CD4-positive, alpha-beta T cell (primary cell): ENCODE data around the gene PRDM16. TPM values are rescaled to one million over a fixed set of nuclear protein-coding genes. Genes with fewer than 3 reads are reported as not detected.

Experiments used
- ATAC-seq: fragments of 200-7000 bp; cut with Tn5 transposase; one replicate; pipeline ENCODE4 v1.10.0; 2022; ENCODE audit warnings: mild to moderate bottlenecking; ENCODE audit not compliant: poor library complexity
- CTCF ChIA-PET: fragments of 350-600 bp; sonication (Branson Sonifier 250); formaldehyde crosslinking; loops from one replicate; lab custom pipeline; 2021; ENCODE audit warnings: antibody characterized with exemption, inconsistent platforms; lab: Charles Lee
- POLR2A ChIA-PET: fragments of 350-600 bp; sonication (Branson Sonifier 250); formaldehyde crosslinking; loops from one replicate; lab custom pipeline; 2021; ENCODE audit warnings: antibody characterized with exemption, inconsistent platforms; lab: Charles Lee
- DNase-seq, 14 experiments: peaks; one replicate each; pipeline ENCODE4 v3.0.0-alpha.2; 2013 to 2020; ENCODE audit warnings: mixed read lengths in 2 of 14
- H3K27ac ChIP-seq, 2 donors: one replicate each; pipeline versions ENCODE4 v1.5.1 to v1.7.0; 2013; ENCODE audit warnings: low read length in 2 of 2, low read depth in 1 of 2, mild to moderate bottlenecking in 1 of 2
- H3K27me3 ChIP-seq, 2 experiments: 1 replicate in 1 of 2; 2 replicates in 1 of 2; pipeline versions ENCODE4 v1.6.1 to v1.7.0; 2013; ENCODE audit warnings: low read length in 2 of 2, control low read depth in 1 of 2, mild to moderate bottlenecking in 1 of 2, moderate library complexity in 1 of 2; ENCODE audit not compliant: insufficient read depth in 2 of 2, control insufficient read depth in 1 of 2
- H3K36me3 ChIP-seq: one replicate; pipeline ENCODE4 v1.6.1; 2013; ENCODE audit warnings: low read length, control low read depth; ENCODE audit not compliant: insufficient read depth
- H3K4me1 ChIP-seq: one replicate; pipeline ENCODE4 v1.6.1; 2013; ENCODE audit warnings: low read length, control low read depth; ENCODE audit not compliant: insufficient read depth
- H3K4me3 ChIP-seq: one replicate; pipeline ENCODE4 v1.5.1; 2013; ENCODE audit warnings: mild to moderate bottlenecking, low read length, moderate library complexity
- H3K9me3 ChIP-seq, 2 experiments: 1 replicate in 1 of 2; 2 replicates in 1 of 2; pipeline versions ENCODE4 v1.6.1 to v1.7.0; 2013; ENCODE audit warnings: low read length in 2 of 2, mild to moderate bottlenecking in 2 of 2, control low read depth in 1 of 2, moderate library complexity in 1 of 2; ENCODE audit not compliant: control insufficient read depth in 1 of 2, insufficient read depth in 1 of 2
- H3K27ac Mint-ChIP-seq: one replicate; pipeline ENCODE4 v1.8.0; 2020; ENCODE audit warnings: mixed read lengths
- H3K27me3 Mint-ChIP-seq: one replicate; pipeline ENCODE4 v1.8.0; 2021; ENCODE audit warnings: mixed read lengths
- H3K36me3 Mint-ChIP-seq: one replicate; pipeline ENCODE4 v1.8.0; 2021; ENCODE audit warnings: low read depth, mixed read lengths
- H3K4me1 Mint-ChIP-seq: one replicate; pipeline ENCODE4 v1.8.0; 2021; ENCODE audit warnings: low read depth, mixed read lengths
- H3K4me3 Mint-ChIP-seq: one replicate; pipeline ENCODE4 v1.8.0; 2020; ENCODE audit warnings: mild to moderate bottlenecking, mixed read lengths
- H3K9me3 Mint-ChIP-seq: one replicate; pipeline ENCODE4 v1.8.0; 2020; ENCODE audit warnings: mixed read lengths
- intact Hi-C, 2 experiments: fragments of 100-400 bp; cut with DNase I in 1 of 2; cut with micrococcal nuclease in 1 of 2; formaldehyde crosslinking; loops; one replicate each; pipeline versions ENCODE4 v1.15.1 to v1.9.0; 2023 to 2025; cut with DNase I, micrococcal nuclease
- total RNA-seq, 174 experiments: library from RNA in 2 of 174; stranded (reverse) in 2 of 174; gene quantifications; one replicate each; pipeline ENCODE4 v1.2.3 and lab custom pipeline; 2021 to 2026
- TF ChIP-seq, protein P1 (sequence below): fragments of 200-600 bp; IDR thresholded peaks from one replicate; pipeline ENCODE4 v1.8.0; 2022; ENCODE audit warnings: antibody characterized with exemption, mild to moderate bottlenecking

PRDM16 gene
- total RNA-seq, 2 experiments from 2014 or later: not detected

DNA sequence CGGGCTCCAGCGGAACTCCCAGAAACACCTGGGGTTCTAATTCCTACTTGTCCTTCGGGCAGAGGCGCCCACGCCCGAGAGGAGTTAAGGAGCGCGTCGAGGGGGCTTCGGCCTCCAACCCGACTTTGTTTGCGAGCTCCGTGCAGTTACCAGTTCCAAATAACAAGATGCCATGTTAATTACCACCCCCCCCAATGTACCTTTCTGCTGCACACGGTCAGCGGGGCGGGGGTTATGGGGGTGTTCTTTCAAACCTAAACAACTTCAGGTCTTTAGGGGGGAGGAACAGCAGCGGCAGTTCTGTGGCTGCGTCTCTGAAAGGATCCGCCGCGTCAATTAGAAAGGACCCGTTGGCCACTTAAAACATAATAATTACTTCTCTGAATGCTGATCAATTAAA, 114.8 kb downstream of the PRDM16 start:
- no peak overlapping the region for H3K4me3 Mint-ChIP-seq
- no peaks in the 10 kb centered on the region for H3K4me1 Mint-ChIP-seq
- intact Hi-C loops: no loop called here
- H3K9me3 Mint-ChIP-seq: no peaks in the 10 kb centered on the region
- ChIA-PET POLR2A (no interaction called here), CTCF (no interaction called here)
- no peaks in the 10 kb centered on the region for H3K36me3 Mint-ChIP-seq
- no peak for DNase-seq
- Histone ChIP-seq H3K36me3 (no peaks in the 10 kb centered on the region), H3K9me3 (peaks cover 0 to 31% of the 10 kb centered on the region in 2 experiments), H3K4me3 (no peak overlapping the region), H3K27ac (no peak overlapping the region), H3K4me1 (no peaks in the 10 kb centered on the region), H3K27me3 (peaks cover 5 to 10% of the 10 kb centered on the region in 2 experiments)
- no peak for ATAC-seq
- H3K27me3 Mint-ChIP-seq: peaks cover 28% of the 10 kb centered on the region
- no peak overlapping the region for H3K27ac Mint-ChIP-seq
- TF ChIP-seq, protein P1, sequence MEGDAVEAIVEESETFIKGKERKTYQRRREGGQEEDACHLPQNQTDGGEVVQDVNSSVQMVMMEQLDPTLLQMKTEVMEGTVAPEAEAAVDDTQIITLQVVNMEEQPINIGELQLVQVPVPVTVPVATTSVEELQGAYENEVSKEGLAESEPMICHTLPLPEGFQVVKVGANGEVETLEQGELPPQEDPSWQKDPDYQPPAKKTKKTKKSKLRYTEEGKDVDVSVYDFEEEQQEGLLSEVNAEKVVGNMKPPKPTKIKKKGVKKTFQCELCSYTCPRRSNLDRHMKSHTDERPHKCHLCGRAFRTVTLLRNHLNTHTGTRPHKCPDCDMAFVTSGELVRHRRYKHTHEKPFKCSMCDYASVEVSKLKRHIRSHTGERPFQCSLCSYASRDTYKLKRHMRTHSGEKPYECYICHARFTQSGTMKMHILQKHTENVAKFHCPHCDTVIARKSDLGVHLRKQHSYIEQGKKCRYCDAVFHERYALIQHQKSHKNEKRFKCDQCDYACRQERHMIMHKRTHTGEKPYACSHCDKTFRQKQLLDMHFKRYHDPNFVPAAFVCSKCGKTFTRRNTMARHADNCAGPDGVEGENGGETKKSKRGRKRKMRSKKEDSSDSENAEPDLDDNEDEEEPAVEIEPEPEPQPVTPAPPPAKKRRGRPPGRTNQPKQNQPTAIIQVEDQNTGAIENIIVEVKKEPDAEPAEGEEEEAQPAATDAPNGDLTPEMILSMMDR: no peak

DNA sequence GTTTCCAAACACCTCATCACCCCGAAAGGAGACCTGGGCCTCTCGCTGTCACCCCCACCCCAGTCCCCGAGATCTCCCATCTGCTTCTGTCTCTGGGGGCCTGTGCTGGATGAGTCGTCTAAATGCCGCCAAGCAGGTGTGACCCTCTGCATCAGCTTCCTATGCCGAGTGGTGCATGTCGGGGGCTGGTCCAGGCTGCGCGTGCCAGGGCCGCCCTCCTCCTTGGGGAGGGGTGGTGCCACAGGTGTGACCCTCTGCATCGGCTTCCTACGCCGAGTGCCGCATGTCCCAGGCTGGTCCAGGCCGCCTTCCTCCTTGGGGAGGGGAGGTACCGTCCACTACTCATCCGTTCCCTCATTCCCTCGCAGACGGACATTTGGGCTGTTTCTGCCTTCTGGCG, 115.7 kb downstream of the PRDM16 start:
- Histone ChIP-seq H3K27ac (no peak overlapping the region), H3K4me1 (no peaks in the 10 kb centered on the region), H3K9me3 (peaks cover 0 to 22% of the 10 kb centered on the region in 2 experiments), H3K4me3 (no peak overlapping the region), H3K27me3 (peaks cover 5 to 13% of the 10 kb centered on the region in 2 experiments), H3K36me3 (no peaks in the 10 kb centered on the region)
- CTCF ChIA-PET: no interaction called here
- Mint-ChIP-seq H3K4me3 (no peak overlapping the region), H3K4me1 (no peaks in the 10 kb centered on the region), H3K9me3 (no peaks in the 10 kb centered on the region), H3K27ac (no peak overlapping the region), H3K27me3 (peaks cover 31% of the 10 kb centered on the region), H3K36me3 (no peaks in the 10 kb centered on the region)
- TF ChIP-seq, protein P1: no peak
- intact Hi-C loops: no loop called here
- ATAC-seq (no peak), DNase-seq (no peak)
- POLR2A ChIA-PET: no interaction called here

DNA sequence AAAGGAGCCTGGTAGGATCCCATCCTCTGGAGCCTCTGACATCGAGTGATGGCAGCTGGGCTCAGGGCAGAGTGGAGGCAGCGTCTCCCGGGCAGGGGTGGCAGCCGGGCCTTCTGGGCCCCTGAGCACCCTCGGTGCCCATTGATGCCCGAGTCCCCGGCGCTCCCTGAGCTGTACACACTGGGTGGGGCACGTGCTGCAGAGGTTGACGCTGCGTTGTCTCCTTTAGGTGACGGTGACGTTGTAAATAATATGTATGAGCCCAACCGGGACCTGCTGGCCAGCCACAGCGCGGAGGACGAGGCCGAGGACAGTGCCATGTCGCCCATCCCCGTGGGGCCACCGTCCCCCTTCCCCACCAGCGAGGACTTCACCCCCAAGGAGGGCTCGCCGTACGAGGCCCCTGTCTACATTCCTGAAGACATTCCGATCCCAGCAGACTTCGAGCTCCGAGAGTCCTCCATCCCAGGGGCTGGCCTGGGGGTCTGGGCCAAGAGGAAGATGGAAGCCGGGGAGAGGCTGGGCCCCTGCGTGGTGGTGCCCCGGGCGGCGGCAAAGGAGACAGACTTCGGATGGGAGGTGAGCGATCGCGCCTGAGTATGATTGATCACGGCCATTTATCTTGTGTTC, 117.0 kb downstream of the PRDM16 start:
- Mint-ChIP-seq H3K27me3 (peaks cover 34% of the 10 kb centered on the region), H3K27ac (no peak overlapping the region), H3K36me3 (no peaks in the 10 kb centered on the region), H3K9me3 (no peaks in the 10 kb centered on the region), H3K4me1 (no peaks in the 10 kb centered on the region), H3K4me3 (no peak overlapping the region)
- intact Hi-C loops: no loop called here
- Histone ChIP-seq H3K9me3 (peaks cover 0 to 11% of the 10 kb centered on the region in 2 experiments), H3K4me1 (no peaks in the 10 kb centered on the region), H3K27me3 (peaks cover 5 to 13% of the 10 kb centered on the region in 2 experiments), H3K4me3 (no peak overlapping the region), H3K36me3 (no peaks in the 10 kb centered on the region), H3K27ac (no peak overlapping the region)
- no peak for ATAC-seq
- ChIA-PET POLR2A (no interaction called here), CTCF (no interaction called here)
- no peak for DNase-seq
- TF ChIP-seq, protein P1: no peak
